SK-N-SH (cell line): ENCODE results near the gene OR6B3.

ENCODE experiments used
- CTCF ChIP-seq: fragments of 200-600 bp; sonication (generic); IDR thresholded peaks from 2 replicates; pipeline ENCODE4 v1.6.1; 2017; ENCODE audit warnings: antibody characterized with exemption, mild to moderate bottlenecking, moderate library complexity
- EP300 ChIP-seq, 2 experiments: IDR thresholded peaks; 2 replicates each; pipeline versions ENCODE4 v1.4.0 to v1.6.1; 2012; ENCODE audit warnings: borderline replicate concordance in 1 of 2, low read depth in 1 of 2, low read length in 1 of 2
- FOXJ3 ChIP-seq: sonication (generic); formaldehyde crosslinking; IDR thresholded peaks from 2 replicates; pipeline ENCODE4 v1.5.1; 2020; ENCODE audit warnings: mild to moderate bottlenecking, missing genetic modification reagents
- GABPA ChIP-seq: IDR thresholded peaks from 2 replicates; pipeline ENCODE4 v1.4.0; 2012; ENCODE audit warnings: low read depth, mild to moderate bottlenecking

- TF ChIP-seq EP300 (IDR thresholded peaks at IDR 0.05; ENCODE audit: borderline replicate concordance in 1 of 2, low read depth in 1 of 2, low read length in 1 of 2) (no peak), CTCF (no peak), FOXJ3 (CRISPR knock-in tag) (no peak), GABPA (no peak)
Observed at GRCh38 chr2:240051697-240052096, 1.6 kb downstream of the OR6B3 start.
